Stimulated activated CD4-positive, alpha-beta T cell treated with anti-CD3 and anti-CD28 coated beads, TNF-alpha, amount 100 ng/mL, for 4 hours (primary cell): ENCODE results near the gene ENTHD1.
A peak's percentile ranks its signal among the peaks of the same experiment; 100 is the strongest.

Source experiments
- DNase-seq, 3 experiments: peaks; one replicate each; pipeline ENCODE4 v3.0.0-alpha.2; 2020; ENCODE audit warnings: low read depth in 3 of 3

Gene ENTHD1, protein sequence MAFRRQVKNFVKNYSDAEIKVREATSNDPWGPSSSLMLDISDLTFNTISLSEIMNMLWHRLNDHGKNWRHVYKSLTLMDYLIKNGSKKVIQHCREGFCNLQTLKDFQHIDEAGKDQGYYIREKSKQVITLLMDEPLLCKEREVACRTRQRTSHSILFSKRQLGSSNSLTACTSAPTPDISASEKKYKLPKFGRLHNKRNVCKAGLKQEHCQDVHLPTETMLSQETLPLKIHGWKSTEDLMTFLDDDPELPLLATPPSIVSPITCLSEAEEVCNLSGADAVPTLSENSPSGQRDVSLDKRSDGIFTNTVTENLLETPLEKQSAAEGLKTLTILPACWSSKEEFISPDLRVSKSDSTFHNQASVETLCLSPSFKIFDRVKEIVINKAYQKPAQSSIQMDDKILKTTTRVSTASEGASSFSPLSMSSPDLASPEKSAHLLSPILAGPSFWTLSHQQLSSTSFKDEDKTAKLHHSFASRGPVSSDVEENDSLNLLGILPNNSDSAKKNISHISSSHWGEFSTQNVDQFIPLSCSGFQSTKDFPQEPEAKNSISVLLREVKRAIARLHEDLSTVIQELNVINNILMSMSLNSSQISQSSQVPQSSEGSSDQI

DNA sequence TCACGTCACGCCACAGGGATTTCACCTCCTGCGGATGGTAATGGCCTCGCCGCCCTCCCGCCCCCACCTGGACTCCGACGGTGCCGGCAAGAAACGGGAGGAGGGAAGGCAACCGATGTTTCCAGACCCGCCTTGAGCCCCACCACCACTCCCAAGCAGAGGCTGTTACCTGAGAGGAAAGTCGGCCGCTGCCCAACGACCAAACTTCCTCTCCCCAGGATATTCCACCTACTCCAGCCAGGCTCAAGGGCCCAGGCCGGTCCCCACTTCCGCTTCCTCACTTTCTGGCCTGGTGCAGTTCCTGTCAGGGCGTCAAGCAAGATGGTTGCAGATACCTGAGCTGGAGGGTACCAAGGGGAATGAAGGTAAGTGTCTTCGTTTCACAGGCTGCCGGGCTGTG is at the start of gene ENTHD1:
TSS of gene ENTHD1 (minus strand) at position 235 of the 400 bp plus-strand sequence. CDS start 6,012 bp downstream, outside the sequence.
- DNase-seq = no peak

DNA sequence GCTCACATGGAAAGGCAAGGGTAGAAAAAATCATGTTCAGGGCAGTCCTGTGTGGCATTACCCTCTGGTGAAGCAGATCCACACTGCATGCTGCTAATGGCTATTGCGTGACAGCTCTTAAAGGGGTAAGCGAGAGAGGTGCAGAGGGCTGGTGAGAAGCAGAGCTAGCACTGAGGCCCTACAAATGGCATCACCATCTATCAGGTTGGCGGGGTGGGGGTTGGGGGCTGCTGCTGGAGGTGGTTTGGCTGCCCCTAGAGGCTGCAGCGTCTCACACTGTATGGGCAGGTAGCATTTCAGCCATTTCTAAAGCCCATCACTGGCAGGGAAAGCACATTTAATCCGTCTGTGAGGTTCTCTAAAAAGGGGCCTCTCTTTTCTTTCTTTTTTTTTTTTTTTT is 49.8 kb upstream of the ENTHD1 start:
- no peak for DNase-seq

DNA sequence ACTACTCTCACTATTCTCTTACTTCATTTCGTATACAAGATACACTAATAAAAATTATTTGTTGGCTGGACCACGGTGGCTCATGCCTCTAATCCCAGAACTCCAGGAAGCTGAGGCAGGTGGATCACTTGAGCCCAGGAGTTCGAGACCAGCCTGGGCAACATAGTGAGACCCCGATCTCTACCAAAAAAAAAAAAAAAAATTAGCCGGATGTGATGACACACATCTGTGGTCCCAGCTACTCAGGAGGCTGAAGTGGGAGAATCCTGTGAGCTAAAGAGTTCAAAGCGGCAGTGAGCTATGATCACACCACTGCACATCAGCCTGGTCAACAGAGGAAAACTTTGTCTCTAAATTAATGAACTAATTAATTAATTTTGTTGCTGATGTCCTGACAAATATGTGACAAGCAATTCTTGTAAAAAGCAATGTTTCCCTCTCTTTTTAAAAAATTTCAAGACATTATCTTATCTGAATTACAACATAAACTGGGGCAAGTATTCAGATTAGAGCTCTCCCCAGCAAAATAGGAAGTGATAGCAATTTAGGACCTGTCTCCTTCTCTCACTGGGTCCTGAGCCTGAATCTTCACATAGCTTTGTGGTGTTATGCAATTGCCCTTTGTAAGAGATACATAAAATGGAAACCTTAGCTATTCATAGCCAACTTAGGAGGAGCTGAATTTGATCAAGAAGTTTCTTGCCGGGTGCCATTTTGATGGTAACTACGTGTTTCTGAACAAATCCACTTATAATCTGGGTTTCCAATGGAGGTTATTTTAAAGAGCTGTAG is 49.1 kb upstream of the ENTHD1 start:
- DNase-seq = no peak

DNA sequence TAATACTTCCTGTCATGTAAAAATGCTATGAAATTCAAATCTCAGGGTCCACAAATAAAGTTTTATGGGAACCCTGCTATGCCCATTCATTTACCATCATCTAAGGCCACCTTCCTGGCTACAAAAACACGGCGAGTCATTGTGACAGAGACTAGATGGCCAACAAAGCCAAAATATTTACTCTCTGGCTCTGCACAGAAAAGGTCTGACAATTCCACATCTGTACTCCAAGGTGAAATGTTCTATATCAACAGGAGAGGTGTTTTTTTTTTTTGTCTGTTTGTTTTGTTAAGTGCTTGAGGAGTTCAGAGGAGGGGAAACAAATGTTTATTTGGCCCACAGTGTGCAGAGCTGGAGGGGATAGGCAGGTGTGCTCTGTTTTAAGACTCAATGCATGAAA is 48.0 kb upstream of the ENTHD1 start:
- DNase-seq = no peak

DNA sequence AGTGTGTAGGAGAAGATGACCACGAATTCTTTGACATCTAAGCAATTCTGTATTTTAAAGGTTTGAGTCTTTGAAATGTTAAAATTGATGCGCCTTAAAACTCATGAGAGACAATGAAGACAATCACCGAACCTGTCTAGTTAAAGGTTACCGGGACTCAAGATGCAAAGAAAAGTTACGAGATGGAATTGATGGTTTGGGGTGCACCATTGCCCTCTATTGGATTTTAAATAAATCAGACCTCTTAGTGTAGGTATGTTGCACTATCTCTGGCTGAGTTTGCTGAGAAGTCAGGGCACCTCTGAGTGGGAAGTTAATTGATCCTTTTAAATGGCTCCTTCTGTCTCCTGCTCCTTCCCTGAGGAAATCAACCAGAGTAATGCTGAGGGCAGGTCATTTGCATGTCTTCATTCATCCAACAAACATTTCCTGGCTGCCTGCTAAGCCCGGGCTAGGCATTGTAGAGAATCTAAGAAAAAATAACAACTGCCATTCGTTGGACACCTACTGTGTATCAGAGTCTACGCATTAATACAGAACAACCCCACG is 47.3 kb upstream of the ENTHD1 start:
- DNase-seq = no peak

DNA sequence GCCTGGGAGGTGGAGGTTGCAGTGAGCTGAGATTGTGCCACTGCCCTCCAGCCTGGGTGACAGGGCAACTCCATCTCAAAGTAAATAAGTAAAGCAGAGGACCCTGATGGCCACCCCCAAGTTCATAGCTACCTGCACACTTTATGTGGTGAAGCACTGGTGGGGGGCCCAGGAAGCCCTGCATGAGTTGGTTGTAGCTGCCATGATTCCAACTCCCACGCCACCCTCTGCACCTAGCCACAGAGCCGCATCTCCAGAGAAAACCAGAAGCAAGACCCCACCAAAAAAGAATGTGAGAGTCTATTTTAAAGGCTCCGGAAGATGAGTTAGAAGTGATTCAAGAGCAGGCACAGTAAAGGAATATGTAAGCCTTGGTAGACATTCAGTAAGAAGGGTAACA is 46.3 kb upstream of the ENTHD1 start:
- DNase-seq = no peak

DNA sequence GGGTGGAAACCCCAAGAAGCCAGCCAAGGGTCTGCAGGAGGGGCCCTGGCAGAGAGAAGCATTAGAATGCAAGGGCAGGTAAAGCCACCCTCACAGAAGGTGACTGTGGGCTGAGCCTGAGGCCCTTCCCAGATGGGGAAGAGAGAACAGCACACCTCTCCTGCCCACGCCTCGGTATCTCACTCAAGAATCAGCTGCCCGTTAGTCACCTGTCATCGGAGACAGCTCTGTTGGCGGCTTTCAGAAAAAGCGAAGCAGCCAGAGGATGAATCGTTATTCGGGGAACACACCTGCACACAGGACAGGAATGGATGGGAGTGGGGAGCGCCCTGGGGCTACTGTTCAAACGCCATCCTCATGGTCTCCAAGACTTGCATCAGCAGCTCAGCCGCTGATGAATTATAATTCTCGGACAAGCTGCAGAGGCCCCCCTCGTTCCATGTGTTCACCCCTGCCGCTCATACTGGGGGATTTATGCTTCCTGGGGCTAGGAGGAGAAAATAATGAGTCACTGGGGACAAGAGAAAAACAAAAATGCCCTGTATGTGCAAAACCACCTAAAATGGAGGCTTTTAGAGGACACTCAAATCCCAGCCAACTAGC is 45.0 kb upstream of the ENTHD1 start:
- peak in 2 of 3 experiments; percentile 44 to 54 for DNase-seq

DNA sequence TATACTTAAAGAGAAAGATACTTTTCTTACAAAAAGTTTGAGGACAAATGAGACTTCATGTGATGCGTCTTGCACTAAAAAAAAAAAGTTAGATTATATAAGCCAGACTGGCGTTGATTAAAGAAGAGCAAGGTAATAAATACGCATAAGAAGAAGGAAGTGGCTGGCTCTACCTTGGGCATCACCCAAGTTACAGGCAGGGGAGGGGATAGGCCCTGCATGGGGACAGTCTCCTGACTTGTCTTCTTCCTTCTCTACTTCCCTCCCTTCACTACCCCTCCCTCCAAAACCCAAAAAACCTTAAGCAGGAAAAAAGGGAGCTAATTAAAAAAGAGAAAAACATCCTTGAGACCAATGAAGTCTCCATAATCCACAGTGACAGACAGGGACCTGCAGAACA is 44.3 kb upstream of the ENTHD1 start:
- DNase-seq = no peak

DNA sequence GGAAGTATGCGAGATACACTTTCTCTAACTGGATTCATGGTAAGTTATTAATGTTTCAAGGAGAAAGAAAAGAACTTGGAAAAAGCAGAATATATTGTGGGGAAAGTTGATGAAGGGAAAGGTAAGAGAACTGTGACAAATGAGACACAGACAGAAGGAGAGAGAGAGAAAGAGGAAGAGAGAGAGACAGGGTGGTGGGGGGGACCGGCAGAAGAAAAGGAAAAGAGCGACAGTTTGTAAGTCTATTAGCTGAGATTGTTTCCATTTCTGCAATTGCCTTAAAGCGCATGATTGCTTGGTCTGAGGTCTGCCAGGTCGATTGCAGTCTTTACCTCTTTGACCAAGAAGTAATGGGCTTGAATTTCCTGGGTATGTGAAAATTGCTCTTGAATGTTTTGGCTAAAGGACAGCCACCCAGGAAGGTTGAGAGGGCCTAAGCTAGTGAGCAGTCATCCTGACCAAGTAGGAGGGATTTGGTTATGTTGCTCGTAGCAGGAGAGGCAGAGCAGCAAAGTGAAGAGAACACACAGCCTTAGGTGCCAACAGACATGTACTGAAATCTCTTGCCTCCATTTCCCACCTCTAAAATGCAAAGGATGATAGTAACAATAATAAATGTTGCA is 43.1 kb upstream of the ENTHD1 start:
- no peak for DNase-seq

DNA sequence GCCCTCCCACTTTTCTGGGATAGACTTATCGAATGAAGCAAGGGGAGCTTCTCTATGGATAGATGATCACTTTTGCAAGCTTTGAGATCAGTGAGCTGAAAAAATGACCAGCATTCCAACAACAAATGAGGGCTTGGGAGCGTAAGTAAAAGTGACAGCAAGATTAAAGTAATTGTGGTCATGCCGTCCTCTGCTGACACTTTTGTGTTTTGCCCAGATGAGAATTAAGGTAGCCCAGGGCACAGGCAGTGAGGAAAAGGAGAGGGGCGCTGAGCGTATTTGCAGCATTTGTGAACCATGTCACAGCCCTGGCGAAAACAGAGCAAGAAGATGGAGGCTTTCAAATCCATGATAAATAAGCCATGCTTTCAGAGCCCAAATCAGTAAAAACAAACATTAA is 42.1 kb upstream of the ENTHD1 start:
- no peak for DNase-seq

DNA sequence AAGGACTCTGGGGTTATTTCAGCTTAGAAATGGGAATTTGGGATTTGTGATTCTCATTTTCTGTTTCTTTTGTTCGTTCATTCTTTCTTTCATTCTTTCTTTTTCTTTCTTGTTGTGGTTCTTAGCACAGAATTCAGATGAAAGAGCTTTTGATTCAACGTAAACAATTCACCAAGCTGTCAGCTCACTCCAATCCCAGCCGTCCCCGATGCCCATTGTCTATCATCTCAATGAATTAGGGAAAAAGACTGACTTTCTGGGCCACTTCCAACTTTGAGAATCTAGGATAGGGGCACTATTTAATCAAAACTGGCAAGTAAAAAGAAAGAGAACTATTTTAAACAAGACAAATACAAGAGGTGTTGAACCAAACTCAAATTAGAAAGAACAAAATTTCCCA is 41.6 kb upstream of the ENTHD1 start:
- DNase-seq = no peak

DNA sequence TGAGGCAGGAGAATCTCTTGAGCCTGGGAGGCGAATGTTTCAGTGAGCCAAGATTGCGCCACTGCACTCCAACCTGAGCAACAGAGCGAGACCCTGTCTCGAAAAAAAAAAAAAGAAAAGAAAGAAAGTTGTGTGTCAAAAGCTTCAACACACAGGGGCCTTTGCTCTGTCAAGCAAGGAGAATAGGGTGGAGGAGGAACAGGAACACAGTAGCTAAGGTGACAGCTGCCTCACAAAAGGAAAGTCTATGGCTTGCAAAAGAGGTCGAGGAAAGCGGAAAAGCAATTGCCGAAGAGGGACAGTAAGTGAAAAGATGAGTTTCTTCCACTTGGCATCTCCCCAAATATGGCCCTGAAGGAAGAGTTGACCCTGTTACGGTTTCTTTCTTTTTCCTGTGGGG is 40.2 kb upstream of the ENTHD1 start:
- DNase-seq = no peak

DNA sequence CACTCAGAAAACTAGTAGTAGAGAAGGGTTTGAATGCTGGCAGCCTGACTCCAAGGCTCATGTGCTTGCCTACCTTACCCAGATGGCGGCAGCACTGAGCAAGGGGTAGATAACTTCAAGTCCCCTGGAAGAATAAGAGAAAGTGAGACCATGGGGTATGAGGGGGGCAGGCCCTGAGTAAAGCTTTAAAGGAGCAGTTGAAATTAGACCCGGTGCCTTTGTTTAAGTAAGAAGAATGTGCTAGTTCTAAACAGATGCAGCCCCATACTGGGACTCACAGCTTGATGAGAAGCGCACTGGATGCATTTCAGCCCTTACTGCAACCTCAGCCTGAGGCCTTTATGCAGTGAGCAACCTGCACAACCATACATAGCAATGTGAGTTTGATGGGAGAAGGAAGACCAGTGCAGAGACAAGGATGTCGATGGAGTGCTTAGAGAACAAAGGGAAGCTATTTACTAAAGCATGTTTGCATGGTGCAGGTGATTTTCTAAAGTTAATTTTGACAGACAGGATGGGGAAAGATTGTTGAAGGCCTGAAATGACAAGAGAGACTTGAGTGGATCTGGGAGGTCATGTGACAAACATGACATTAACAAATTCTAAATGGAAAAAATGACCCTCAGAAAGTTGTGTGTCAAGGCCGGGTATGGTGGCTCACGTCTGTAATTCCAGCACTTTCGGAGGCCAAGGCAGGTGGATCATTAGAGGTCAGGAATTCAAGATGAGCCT is 39.5 kb upstream of the ENTHD1 start:
- no peak for DNase-seq

DNA sequence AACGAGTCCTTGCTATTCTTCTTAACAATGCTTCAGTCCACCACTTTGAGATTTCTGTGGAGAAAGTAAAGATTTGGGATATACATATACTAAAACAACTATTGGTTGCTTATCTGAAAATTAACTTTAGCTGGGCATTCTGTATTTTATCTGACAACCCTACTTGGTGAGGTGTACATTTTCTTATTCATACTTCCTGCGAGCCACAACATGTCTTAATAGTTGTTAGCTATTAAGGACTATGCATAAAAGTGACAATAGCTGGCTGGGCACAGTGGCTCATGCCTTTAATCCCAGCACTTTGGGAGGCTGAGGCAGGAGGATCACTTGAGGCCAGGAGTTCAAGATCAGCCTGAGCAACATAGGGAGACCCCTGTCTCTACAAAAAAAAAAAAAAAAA is 38.6 kb upstream of the ENTHD1 start:
- DNase-seq = no peak

DNA sequence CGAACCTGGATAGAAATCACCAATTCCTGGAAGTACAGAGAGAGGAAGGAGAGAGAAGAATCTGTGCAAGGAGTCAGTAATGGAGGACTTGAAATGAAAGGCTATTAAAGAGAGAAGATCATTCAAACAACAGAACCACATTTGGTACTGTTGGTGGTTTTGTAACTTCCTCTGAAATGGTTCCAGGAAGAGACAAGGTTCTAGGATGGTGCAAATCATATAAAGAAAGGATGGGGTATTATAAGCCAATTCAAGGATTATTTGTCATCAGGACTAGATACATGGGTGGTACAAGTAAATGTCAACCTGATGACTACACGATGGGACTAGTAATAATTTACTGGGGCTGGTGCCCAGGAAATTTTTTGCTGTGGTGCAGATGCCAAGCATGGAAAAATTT is 37.7 kb upstream of the ENTHD1 start:
- no peak for DNase-seq

DNA sequence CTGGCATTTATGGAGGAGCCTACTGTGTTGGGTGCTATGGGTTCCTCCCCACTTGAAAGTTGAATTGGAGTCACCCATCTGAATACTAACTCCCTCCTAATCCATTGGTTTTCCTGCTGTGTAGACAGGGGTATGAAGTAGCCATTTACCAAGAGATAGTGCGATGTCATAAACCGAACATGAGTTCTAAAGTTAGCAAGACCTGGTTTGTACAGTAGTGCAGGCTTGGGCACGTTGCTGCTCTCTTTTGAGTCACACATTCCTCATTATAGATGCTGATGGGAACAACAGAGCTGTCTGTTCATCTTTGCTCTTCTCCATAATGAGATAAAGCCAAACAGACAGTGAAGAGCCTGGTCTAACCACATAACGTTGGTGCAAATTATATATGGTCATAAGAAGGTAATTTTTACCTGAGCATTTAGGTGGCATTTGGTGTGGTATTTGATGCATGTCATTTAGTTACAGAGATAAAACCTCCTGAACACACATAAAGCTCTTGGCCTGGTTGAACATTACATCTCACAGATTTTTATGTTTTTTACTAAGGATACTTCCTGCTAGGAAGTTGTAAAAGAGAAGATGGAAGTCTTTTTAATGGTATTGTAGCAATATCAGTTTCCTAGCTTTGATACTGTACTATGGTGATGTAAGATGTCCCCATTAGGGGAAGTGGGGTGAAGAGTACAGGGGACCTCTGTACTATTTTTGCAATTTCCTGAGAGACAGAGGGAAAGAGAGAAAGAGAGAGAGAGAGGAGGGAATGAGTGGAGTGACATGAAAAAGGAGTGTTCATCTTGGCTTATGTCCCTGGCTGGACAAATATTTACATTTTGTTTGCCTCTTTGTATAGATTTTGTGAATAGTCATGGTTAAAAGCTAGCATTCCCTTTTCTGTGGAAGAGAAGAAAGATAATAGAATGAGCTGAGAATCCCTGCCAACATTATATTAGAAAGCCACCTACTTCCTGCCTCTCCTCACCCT is 35.3 kb upstream of the ENTHD1 start:
- no peak for DNase-seq

DNA sequence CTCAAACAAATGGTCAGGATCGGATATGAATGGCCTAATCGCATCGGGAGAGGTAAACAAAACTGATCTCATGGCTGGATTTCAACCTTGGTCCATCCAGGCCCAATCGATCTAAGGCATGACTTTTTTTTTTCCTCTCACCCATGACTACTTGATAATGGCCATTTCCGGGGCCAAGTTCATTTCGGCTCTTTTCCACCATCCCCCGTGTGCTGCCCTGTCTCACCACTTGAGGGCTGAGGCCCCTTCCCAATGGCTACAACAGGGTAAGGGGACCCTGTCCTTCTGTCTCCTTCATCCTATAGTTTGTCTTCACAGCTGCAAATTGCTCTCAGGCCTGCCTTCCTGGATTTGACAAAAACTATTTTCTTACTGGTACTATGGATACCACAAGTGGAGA is 34.0 kb upstream of the ENTHD1 start:
- DNase-seq = no peak

DNA sequence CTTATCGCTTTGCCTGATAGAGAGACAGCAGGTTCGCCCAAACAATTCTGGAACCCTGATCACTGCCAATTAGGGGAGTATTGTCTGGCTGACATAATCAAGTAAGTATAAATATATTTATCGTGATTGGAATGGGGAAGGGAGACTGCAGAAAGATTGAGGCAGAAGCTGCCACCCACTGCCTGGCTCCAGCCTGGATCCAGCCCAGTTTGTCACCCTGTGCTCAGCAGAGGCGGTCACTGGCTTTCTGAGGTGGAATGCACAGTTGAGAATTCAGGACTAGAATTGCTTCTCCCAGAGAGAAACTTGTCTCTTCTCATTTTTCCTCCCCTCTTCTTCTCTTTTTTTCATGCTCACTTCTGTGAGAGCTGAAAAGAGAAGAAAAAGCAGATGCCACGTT is 33.2 kb upstream of the ENTHD1 start:
- no peak for DNase-seq

DNA sequence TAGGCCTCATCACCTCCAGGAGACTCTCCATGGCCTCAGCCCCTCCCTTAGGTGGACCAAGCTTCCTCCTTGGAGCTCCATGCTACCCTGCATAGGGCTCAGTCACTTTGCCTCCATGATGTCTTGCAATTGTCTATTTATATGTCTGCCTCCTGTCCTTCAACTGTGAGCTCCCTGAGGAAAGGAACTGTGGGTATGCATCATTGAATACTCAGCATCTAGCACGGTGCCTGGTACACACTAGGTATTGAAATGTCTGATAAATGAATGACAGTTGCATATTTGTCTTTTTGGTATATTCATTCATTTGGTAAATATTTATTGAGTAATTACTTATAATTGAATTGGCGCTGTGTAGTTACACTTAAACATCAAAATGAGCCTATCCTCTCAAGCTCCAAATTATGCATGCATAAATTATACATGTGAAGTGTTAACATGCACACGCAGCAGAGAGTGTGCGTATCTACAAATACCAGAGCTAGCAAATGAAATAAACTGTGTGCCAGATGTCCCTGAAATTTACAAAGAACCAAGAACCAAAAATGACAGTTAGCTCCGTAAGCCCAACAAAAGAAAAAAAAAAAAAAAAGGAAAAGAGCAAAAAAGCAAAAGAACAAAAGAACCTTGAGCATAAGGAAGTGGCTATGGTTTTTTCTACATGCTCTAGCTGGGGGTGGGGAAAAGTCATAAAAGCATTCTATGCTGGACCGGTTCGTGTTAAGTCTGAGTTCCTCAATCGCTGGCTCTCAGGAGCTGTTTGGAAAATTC is 32.5 kb upstream of the ENTHD1 start:
- no peak for DNase-seq
